Testis (tissue), 3 donors: ENCODE measurements around the gene RNU1-1. TPM values are rescaled to one million over a fixed set of nuclear protein-coding genes. Genes with fewer than 3 reads are reported as not detected.
"Not testable (repeated sequence)": the region's sequence is repeated elsewhere in the genome, so short reads cannot be mapped to it uniquely, and the experiment has no call there.

Experiments used
- DNase-seq: peaks from one replicate; pipeline ENCODE4 v3.0.0-alpha.2; 2019
- H3K27ac ChIP-seq, 2 donors: fragments of 200-600 bp; sonication (generic); one replicate each; pipeline ENCODE4 v1.5.1; 2019
- H3K27me3 ChIP-seq: fragments of 200-600 bp; sonication (generic); one replicate; pipeline ENCODE4 v1.5.1; 2019
- H3K36me3 ChIP-seq: fragments of 200-600 bp; sonication (generic); one replicate; pipeline ENCODE4 v1.5.1; 2017; ENCODE audit warnings: low read depth; ENCODE audit errors: missing control alignments
- H3K4me1 ChIP-seq: fragments of 200-600 bp; sonication (generic); one replicate; pipeline ENCODE4 v1.5.1; 2019
- H3K4me3 ChIP-seq, 2 donors: fragments of 200-600 bp; sonication (generic); one replicate each; pipeline ENCODE4 v1.5.1; 2017 to 2019
- H3K9me3 ChIP-seq: fragments of 200-600 bp; sonication (generic); one replicate; pipeline ENCODE4 v1.5.1; 2017
- POLR2A ChIP-seq: fragments of 450-650 bp; IDR thresholded peaks from one replicate; pipeline ENCODE4 v1.6.1; 2017; ENCODE audit warnings: antibody characterized with exemption, mild to moderate bottlenecking, moderate library complexity
- WGBS, 2 donors: methylation state at CpG; one replicate each; pipeline ENCODE4 v1.1.5; 2018; 5-methylcytosine and 5-hydroxymethylcytosine counted together
- intact Hi-C: fragments of 100-400 bp; cut with DNase I; formaldehyde crosslinking; loops from one replicate; pipeline ENCODE4 v1.15.1; 2023; ENCODE audit warnings: low total_unique reads
- polyA plus RNA-seq: library from polyadenylated mRNA; stranded (reverse); fragments of 350-450 nt; fragmentation: Illumina TruSeq; extraction: RNeasy Lipid Tissue Mini Kit (QIAGEN cat#74804); gene quantifications from one replicate; pipeline ENCODE4 v1.2.3, GENCODE V29; 2014; ENCODE audit warnings: low read depth, low replicate concordance; ENCODE audit not compliant: insufficient read depth
- total RNA-seq, 2 donors: library from RNA; depleted of rRNA; stranded (reverse); fragments of >200 nt; gene quantifications; one replicate each; pipeline ENCODE4 v1.2.3, GENCODE V29; 2016
- TF ChIP-seq, protein P1 (sequence below), 3 experiments: fragments of 450-650 bp in 2 of 3; fragments of 200-600 bp in 1 of 3; sonication (generic) in 1 of 3; IDR thresholded peaks; one replicate each; pipeline ENCODE4 v1.5.1; 2016 to 2019; ENCODE audit warnings: antibody characterized with exemption in 3 of 3, mild to moderate bottlenecking in 2 of 3, moderate library complexity in 1 of 3

RNU1-1 gene
- total and polyA plus RNA-seq, 3 donors from 2014 or later = under 0.01 to 18.9 (median under 0.01) TPM

DNA sequence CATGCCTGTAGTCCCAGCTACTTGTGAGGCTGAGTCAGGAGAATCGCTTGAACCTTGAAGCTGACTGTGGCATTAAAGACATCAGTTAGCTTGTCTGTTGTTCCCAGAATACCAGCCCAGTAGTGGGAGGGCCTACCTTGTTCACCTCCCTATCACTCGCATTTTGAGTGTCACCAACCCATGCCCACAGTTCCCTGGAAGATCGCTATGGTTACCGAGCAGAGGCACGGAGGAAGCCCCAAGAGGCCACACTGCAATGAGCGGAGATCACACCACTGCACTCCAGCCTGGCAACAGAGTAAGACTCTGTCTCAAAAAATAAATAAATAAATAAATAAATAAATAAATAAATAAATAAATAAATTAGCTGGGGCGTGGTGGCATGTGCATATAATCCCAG is 21.1 kb downstream of the RNU1-1 start:
- DNase-seq, intact Hi-C loops, H3K4me3 ChIP-seq, H3K9me3 ChIP-seq, H3K4me1 ChIP-seq, H3K27ac ChIP-seq, H3K36me3 ChIP-seq, H3K27me3 ChIP-seq: not testable (repeated sequence)
- 80 to 90% methylated on average over 7 of the region's 7 CpGs for WGBS, 2 donors

DNA sequence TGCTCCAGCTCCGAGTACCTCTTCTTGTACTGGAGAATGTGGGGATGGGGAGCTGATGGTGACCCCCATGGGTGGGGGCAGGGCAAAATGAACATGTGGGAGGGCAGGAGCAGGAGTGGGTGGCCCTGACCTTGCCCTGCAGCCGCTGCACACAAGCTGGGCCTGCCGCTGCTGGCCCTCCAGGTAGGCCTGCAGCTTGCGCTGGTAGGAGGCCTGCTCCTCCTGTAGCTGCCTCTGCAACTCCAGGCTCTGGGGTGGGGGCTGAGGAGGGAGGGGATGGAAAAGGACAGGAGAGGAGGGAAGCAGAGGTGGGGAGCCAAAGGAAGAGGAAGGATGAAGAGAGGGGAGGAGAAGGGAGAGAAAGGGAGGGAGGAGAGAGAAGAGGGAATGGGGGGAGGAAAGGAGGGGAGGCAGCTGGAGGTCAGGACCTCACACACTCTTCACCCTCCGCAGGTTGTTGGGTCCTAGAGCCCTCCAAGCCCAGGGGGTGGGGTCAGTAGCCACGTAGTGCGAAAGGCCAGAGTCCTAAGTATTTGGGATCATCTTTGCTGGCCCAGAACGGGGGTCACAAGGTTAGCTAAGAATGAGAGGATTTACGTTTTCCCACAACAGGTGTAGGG is 22.9 kb downstream of the RNU1-1 start:
- no peak for DNase-seq
- no peaks in the 10 kb centered on the region for H3K9me3 ChIP-seq
- H3K36me3 ChIP-seq = no peaks in the 10 kb centered on the region
- no peak for TF ChIP-seq POLR2A
- TF ChIP-seq, protein P1, sequence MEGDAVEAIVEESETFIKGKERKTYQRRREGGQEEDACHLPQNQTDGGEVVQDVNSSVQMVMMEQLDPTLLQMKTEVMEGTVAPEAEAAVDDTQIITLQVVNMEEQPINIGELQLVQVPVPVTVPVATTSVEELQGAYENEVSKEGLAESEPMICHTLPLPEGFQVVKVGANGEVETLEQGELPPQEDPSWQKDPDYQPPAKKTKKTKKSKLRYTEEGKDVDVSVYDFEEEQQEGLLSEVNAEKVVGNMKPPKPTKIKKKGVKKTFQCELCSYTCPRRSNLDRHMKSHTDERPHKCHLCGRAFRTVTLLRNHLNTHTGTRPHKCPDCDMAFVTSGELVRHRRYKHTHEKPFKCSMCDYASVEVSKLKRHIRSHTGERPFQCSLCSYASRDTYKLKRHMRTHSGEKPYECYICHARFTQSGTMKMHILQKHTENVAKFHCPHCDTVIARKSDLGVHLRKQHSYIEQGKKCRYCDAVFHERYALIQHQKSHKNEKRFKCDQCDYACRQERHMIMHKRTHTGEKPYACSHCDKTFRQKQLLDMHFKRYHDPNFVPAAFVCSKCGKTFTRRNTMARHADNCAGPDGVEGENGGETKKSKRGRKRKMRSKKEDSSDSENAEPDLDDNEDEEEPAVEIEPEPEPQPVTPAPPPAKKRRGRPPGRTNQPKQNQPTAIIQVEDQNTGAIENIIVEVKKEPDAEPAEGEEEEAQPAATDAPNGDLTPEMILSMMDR (IDR thresholded peaks at IDR 0.05) = no peak
- WGBS, 2 donors = 75 to 81% methylated on average over 8 to 9 of the region's 9 CpGs
- no peaks in the 10 kb centered on the region for H3K27me3 ChIP-seq
- no peaks in the 10 kb centered on the region for H3K4me1 ChIP-seq
- no peak overlapping the region for H3K4me3 ChIP-seq
- intact Hi-C loops = no loop called here
- no peak overlapping the region for H3K27ac ChIP-seq

DNA sequence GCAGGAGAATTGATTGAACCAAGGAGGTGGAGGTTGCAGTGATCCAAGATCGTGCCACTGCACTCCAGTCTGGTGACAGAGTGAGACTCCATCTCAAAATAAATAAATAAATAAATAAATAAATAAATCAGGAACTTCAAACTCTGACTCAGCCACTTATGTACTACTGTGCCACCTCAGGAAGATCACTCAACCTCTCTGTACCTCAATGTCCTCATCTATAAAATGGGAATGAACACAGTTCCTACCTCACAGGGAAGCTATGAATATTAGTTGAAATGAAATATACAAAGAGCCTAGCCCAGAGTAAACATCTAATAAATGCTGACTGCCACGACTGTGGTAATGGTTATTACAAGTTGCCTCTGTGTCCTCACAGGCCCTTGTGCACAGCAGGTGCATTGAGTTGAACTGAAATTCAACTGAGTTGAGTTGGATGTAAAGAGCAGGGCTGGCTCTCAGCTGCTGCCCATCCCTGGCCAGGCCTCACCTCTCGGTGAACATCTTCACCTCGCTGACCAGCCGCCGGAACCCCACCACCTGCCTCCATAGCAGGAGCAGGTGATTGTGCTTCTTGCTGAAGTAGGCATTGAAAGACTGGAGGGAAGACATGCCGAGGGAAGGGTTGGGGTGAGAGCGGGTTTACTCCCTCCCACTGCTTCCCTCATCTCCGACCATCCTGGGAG is 24.7 kb downstream of the RNU1-1 start:
- DNase-seq, H3K27me3 ChIP-seq, H3K9me3 ChIP-seq, H3K27ac ChIP-seq, intact Hi-C loops, H3K4me1 ChIP-seq, H3K4me3 ChIP-seq, H3K36me3 ChIP-seq: not testable (repeated sequence)
- WGBS, 2 donors = 79 to 92% methylated on average over 2 to 9 of the region's 9 CpGs

- H3K36me3 ChIP-seq, H3K4me1 ChIP-seq, DNase-seq, H3K27me3 ChIP-seq, H3K4me3 ChIP-seq, intact Hi-C loops, H3K27ac ChIP-seq, H3K9me3 ChIP-seq: not testable (repeated sequence)
Observed at GRCh38 chr1:16487011-16487410, 27.1 kb downstream of the RNU1-1 start.

GRCh38 chr1:16486316-16486715 is 27.8 kb downstream of the RNU1-1 start:
- H3K4me3 ChIP-seq, H3K27me3 ChIP-seq, H3K36me3 ChIP-seq, H3K27ac ChIP-seq, DNase-seq, H3K9me3 ChIP-seq, H3K4me1 ChIP-seq, intact Hi-C loops: not testable (repeated sequence)
- WGBS, 2 donors = 67 to 86% methylated on average over 7 to 8 of the region's 8 CpGs

GRCh38 chr1:16484931-16485330 is 29.2 kb downstream of the RNU1-1 start:
- H3K27ac ChIP-seq = no peak overlapping the region
- no peak overlapping the region for H3K4me3 ChIP-seq
- H3K27me3 ChIP-seq = no peaks in the 10 kb centered on the region
- H3K9me3 ChIP-seq = no peaks in the 10 kb centered on the region
- intact Hi-C loops = no loop called here
- no peaks in the 10 kb centered on the region for H3K4me1 ChIP-seq
- TF ChIP-seq, protein P1 (IDR thresholded peaks at IDR 0.05) = no peak
- TF ChIP-seq POLR2A = no peak
- no peaks in the 10 kb centered on the region for H3K36me3 ChIP-seq
- 87 to 88% methylated on average over 3 to 6 of the region's 6 CpGs for WGBS, 2 donors
- DNase-seq = no peak

DNA sequence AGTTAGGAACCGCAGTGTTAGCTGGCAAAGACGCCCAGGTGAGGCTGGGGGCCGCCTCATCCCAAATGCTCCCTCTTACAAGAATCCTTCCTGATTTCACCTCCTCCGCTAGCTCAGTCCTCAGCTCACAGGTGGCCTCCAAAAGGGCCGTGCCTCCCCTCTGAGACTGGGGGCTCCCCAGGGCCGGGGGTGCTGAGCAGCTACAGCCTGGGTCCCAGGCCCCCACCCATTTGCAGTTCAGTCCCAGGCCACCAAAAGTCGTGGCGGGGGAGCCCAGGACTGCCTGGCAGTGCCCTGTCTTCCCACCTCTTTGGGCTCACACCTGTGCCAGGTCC is 29.6 kb downstream of the RNU1-1 start:
- Histone ChIP-seq H3K36me3 (no peaks in the 10 kb centered on the region), H3K9me3 (no peaks in the 10 kb centered on the region), H3K27ac (no peak overlapping the region), H3K4me1 (no peaks in the 10 kb centered on the region), H3K27me3 (no peaks in the 10 kb centered on the region), H3K4me3 (no peak overlapping the region)
- 67 to 72% methylated on average over 5 to 8 of the region's 8 CpGs for WGBS, 2 donors
- TF ChIP-seq, protein P1 (IDR thresholded peaks at IDR 0.05) = no peak
- no peak for TF ChIP-seq POLR2A
- intact Hi-C loops = no loop called here
- no peak for DNase-seq

DNA sequence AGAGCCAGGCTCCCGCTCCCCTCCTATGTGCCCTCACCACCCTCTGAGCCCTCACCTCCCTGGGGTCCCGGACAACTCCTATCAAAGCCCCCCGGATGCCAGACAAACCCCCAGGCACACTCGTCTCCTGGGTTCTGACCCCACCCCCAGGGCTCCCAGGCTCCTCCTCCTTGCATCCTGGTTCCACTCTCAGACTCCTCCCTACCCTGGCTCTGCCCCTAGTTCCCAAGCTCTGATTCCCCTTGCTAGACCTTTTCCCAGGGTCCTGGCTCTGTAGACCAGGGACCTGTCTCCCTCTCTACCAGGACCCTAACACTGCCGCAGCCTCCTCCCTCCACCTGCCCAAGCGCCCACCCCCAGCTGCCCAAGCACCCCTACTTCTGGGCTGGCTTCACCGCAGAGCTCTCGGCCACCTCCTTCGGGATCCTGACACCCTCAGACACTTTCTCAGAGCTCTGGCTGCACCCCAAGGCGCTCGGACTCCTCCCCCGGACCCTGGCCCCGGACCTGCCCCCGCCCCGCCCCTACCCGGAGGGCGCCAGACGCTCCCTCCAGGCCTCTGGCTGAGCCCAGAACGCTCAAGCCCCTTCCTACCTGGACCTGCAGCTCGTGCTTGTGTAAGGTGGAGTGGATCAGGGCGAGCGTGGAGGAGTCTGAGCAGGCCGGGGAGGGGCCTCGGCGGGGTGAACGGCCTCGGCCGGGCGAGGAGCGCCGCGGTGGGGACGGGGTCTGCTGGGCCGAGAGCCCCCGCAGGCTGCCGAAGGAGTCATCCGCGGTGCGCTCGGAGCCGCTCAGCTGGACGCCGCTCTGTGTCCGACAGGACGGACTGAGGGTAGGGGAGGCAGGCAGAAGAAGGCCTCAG is 30.2 kb downstream of the RNU1-1 start:
- H3K36me3 ChIP-seq, intact Hi-C loops, H3K9me3 ChIP-seq, H3K27ac ChIP-seq, H3K27me3 ChIP-seq, DNase-seq, H3K4me1 ChIP-seq: not testable (repeated sequence)
- 65 to 69% methylated on average over 16 to 43 of the region's 45 CpGs for WGBS, 2 donors
- peak overlapping the region in 1 of 2 donors; percentile 20 for H3K4me3 ChIP-seq

GRCh38 chr1:16483146-16483545 is 30.9 kb downstream of the RNU1-1 start:
- H3K4me1 ChIP-seq, H3K9me3 ChIP-seq, DNase-seq, H3K27ac ChIP-seq, H3K27me3 ChIP-seq, H3K36me3 ChIP-seq, intact Hi-C loops: not testable (repeated sequence)
- WGBS, 2 donors = 78 to 81% methylated on average over 16 to 26 of the region's 26 CpGs
- H3K4me3 ChIP-seq = peak overlapping the region in 1 of 2 donors; percentile 20
